Measurements from ENCODE around the gene MCUR1.

DNA sequence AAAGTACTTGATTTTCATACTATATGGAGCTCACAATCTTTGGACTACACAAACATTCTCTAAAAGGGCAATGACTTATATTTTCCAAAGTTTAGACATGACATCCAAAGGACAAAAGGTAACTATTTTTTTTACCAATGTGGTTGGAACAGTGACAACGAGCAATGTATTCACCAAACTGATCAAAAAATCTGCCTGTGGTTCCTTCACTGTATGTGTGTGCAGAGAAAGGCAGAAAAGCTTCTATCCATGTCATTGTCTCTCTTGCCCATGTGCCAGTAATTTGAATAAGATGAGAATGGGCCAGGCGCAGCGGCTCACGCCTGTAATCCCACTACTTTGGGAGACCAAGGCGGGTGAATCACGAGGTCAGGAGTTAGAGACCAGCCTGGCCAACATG, 25.5 kb downstream of the MCUR1 start:
- TF ChIP-seq, protein P1, sequence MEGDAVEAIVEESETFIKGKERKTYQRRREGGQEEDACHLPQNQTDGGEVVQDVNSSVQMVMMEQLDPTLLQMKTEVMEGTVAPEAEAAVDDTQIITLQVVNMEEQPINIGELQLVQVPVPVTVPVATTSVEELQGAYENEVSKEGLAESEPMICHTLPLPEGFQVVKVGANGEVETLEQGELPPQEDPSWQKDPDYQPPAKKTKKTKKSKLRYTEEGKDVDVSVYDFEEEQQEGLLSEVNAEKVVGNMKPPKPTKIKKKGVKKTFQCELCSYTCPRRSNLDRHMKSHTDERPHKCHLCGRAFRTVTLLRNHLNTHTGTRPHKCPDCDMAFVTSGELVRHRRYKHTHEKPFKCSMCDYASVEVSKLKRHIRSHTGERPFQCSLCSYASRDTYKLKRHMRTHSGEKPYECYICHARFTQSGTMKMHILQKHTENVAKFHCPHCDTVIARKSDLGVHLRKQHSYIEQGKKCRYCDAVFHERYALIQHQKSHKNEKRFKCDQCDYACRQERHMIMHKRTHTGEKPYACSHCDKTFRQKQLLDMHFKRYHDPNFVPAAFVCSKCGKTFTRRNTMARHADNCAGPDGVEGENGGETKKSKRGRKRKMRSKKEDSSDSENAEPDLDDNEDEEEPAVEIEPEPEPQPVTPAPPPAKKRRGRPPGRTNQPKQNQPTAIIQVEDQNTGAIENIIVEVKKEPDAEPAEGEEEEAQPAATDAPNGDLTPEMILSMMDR (conservative IDR thresholded peaks at IDR 0.05 in 1 of 2, IDR thresholded peaks at IDR 0.05 in 1 of 2; ENCODE audit: extremely low read depth in 1 of 2, insufficient read depth in 1 of 2, low read depth in 1 of 2, low read length in 2 of 2) = no peak
- no peak for TF ChIP-seq EZH2 (IDR thresholded peaks at IDR 0.05; ENCODE audit: borderline replicate concordance, low read length)
